ENCODE measurements around the gene MKLN1. TPM values are rescaled to one million over a fixed set of nuclear protein-coding genes. Genes with fewer than 3 reads are reported as not detected.
"Not testable (repeated sequence)": the region's sequence is repeated elsewhere in the genome, so short reads cannot be mapped to it uniquely, and the experiment has no call there.

Gene MKLN1
- total RNA-seq, 1 experiment from 2014 or later = 55.6 TPM

- DNase-seq (ENCODE audit: low read depth, low spot score) = peak; percentile 75
- in situ Hi-C loops (cut with HindIII; ENCODE audit: low pct_unique_long_range_greater_than_20kb, low sequenced_read_pairs) = loop anchor here (25.0 kb wide), 1 partner anchor 337 kb away; no protein-coding TSS in a partner anchor
Observed at GRCh38 chr7:131424219-131424822, 96.6 kb downstream of the MKLN1 start.

GRCh38 chr7:131425992-131426391 is 98.3 kb downstream of the MKLN1 start:
- in situ Hi-C loops (cut with HindIII; ENCODE audit: low pct_unique_long_range_greater_than_20kb, low sequenced_read_pairs) = no loop called here
- peak; percentile 99 for DNase-seq (ENCODE audit: low read depth, low spot score)

- DNase-seq (ENCODE audit: low read depth, low spot score); in situ Hi-C loops (cut with HindIII; ENCODE audit: low pct_unique_long_range_greater_than_20kb, low sequenced_read_pairs): not testable (repeated sequence)
Observed at GRCh38 chr7:131430826-131431225, 103.2 kb downstream of the MKLN1 start.

GRCh38 chr7:131431289-131431688 is 103.6 kb downstream of the MKLN1 start:
- DNase-seq (ENCODE audit: low read depth, low spot score) = peak; percentile 83
- in situ Hi-C loops (cut with HindIII; ENCODE audit: low pct_unique_long_range_greater_than_20kb, low sequenced_read_pairs) = no loop called here

- in situ Hi-C loops (cut with HindIII; ENCODE audit: low pct_unique_long_range_greater_than_20kb, low sequenced_read_pairs) = no loop called here
- DNase-seq (ENCODE audit: low read depth, low spot score) = no peak
Observed at GRCh38 chr7:131431756-131432155, 104.1 kb downstream of the MKLN1 start.

- in situ Hi-C loops (cut with HindIII; ENCODE audit: low pct_unique_long_range_greater_than_20kb, low sequenced_read_pairs) = no loop called here
- no peak for DNase-seq (ENCODE audit: low read depth, low spot score)
Observed at GRCh38 chr7:131436384-131436783, 108.7 kb downstream of the MKLN1 start.

- in situ Hi-C loops (cut with HindIII; ENCODE audit: low pct_unique_long_range_greater_than_20kb, low sequenced_read_pairs) = no loop called here
- no peak for DNase-seq (ENCODE audit: low read depth, low spot score)
Observed at GRCh38 chr7:131438969-131439368, 111.3 kb downstream of the MKLN1 start.

- DNase-seq (ENCODE audit: low read depth, low spot score) = no peak
- in situ Hi-C loops (cut with HindIII; ENCODE audit: low pct_unique_long_range_greater_than_20kb, low sequenced_read_pairs) = no loop called here
Observed at GRCh38 chr7:131443496-131443895, 115.8 kb downstream of the MKLN1 start.

GRCh38 chr7:131444683-131445082 is 117.0 kb downstream of the MKLN1 start:
- no peak for DNase-seq (ENCODE audit: low read depth, low spot score)
- in situ Hi-C loops (cut with HindIII; ENCODE audit: low pct_unique_long_range_greater_than_20kb, low sequenced_read_pairs) = no loop called here

GRCh38 chr7:131449373-131449902 is 121.8 kb downstream of the MKLN1 start:
- no peak for DNase-seq (ENCODE audit: low read depth, low spot score)
- in situ Hi-C loops (cut with HindIII; ENCODE audit: low pct_unique_long_range_greater_than_20kb, low sequenced_read_pairs) = no loop called here

- DNase-seq (ENCODE audit: low read depth, low spot score) = no peak
- in situ Hi-C loops (cut with HindIII; ENCODE audit: low pct_unique_long_range_greater_than_20kb, low sequenced_read_pairs) = no loop called here
Observed at GRCh38 chr7:131454498-131454897, 126.8 kb downstream of the MKLN1 start.

GRCh38 chr7:131455001-131455400 is 127.3 kb downstream of the MKLN1 start:
- in situ Hi-C loops (cut with HindIII; ENCODE audit: low pct_unique_long_range_greater_than_20kb, low sequenced_read_pairs) = no loop called here
- no peak for DNase-seq (ENCODE audit: low read depth, low spot score)

GRCh38 chr7:131455546-131455945 is 127.9 kb downstream of the MKLN1 start:
- in situ Hi-C loops (cut with HindIII; ENCODE audit: low pct_unique_long_range_greater_than_20kb, low sequenced_read_pairs) = no loop called here
- DNase-seq (ENCODE audit: low read depth, low spot score) = no peak

- in situ Hi-C loops (cut with HindIII; ENCODE audit: low pct_unique_long_range_greater_than_20kb, low sequenced_read_pairs) = no loop called here
- no peak for DNase-seq (ENCODE audit: low read depth, low spot score)
Observed at GRCh38 chr7:131456338-131456737, 128.7 kb downstream of the MKLN1 start.

- DNase-seq (ENCODE audit: low read depth, low spot score) = no peak
- in situ Hi-C loops (cut with HindIII; ENCODE audit: low pct_unique_long_range_greater_than_20kb, low sequenced_read_pairs) = no loop called here
Observed at GRCh38 chr7:131459256-131459655, 131.6 kb downstream of the MKLN1 start.

- no peak for DNase-seq (ENCODE audit: low read depth, low spot score)
- in situ Hi-C loops (cut with HindIII; ENCODE audit: low pct_unique_long_range_greater_than_20kb, low sequenced_read_pairs) = no loop called here
Observed at GRCh38 chr7:131462059-131462458, 134.4 kb downstream of the MKLN1 start.

GRCh38 chr7:131462715-131463114 is 135.0 kb downstream of the MKLN1 start:
- DNase-seq (ENCODE audit: low read depth, low spot score); in situ Hi-C loops (cut with HindIII; ENCODE audit: low pct_unique_long_range_greater_than_20kb, low sequenced_read_pairs): not testable (repeated sequence)

- in situ Hi-C loops (cut with HindIII; ENCODE audit: low pct_unique_long_range_greater_than_20kb, low sequenced_read_pairs) = no loop called here
- DNase-seq (ENCODE audit: low read depth, low spot score) = no peak
Observed at GRCh38 chr7:131466735-131467365, 139.2 kb downstream of the MKLN1 start.

- DNase-seq (ENCODE audit: low read depth, low spot score) = no peak
- in situ Hi-C loops (cut with HindIII; ENCODE audit: low pct_unique_long_range_greater_than_20kb, low sequenced_read_pairs) = no loop called here
Observed at GRCh38 chr7:131467788-131468187, 140.1 kb downstream of the MKLN1 start.
